HG03175 (cell line): ENCODE results near the gene ZBTB8B.
"Not testable (repeated sequence)": the region's sequence is repeated elsewhere in the genome, so short reads cannot be mapped to it uniquely, and the experiment has no call there.

Source experiments
- ATAC-seq: cut with Tn5 transposase; IDR thresholded peaks from one replicate; pipeline ENCODE4 v1.9.1; 2021; ENCODE audit warnings: mild to moderate bottlenecking, moderate library complexity; ENCODE audit not compliant: unreplicated experiment

Gene ZBTB8B

GRCh38 chr1:32468791-32469190 is 3.9 kb downstream of the ZBTB8B start:
- no peak for ATAC-seq

- no peak for ATAC-seq
Measured at GRCh38 chr1:32470431-32470830, 5.6 kb downstream of the ZBTB8B start.

DNA sequence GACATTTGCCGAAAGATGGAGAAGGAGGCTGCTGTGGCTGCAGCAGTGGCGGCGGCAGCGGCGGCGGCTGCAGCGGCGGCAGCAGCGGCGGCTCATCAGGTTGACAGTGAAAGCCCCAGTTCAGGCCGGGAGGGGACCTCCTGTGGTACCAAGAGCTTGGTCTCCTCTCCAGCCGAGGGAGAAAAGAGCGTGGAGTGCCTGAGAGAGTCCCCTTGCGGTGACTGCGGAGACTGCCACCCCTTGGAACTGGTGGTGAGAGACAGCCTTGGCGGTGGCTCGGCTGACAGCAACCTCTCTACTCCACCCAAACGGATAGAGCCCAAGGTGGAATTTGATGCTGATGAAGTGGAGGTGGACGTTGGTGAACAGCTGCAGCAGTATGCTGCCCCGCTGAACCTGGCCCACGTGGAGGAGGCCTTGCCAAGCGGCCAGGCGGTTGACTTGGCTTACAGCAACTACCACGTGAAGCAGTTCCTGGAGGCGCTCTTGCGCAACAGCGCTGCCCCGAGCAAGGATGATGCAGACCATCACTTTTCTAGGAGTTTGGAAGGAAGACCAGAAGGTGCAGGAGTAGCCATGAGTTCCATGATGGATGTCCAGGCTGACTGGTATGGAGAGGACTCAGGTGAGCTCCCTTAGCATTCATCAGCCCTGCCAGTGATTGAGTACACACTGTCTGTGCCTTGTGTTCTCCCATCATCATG is 6.3 kb downstream of the ZBTB8B start:
- ATAC-seq, result no peak

GRCh38 chr1:32471695-32472362 is 7.0 kb downstream of the ZBTB8B start:
- no peak for ATAC-seq

DNA sequence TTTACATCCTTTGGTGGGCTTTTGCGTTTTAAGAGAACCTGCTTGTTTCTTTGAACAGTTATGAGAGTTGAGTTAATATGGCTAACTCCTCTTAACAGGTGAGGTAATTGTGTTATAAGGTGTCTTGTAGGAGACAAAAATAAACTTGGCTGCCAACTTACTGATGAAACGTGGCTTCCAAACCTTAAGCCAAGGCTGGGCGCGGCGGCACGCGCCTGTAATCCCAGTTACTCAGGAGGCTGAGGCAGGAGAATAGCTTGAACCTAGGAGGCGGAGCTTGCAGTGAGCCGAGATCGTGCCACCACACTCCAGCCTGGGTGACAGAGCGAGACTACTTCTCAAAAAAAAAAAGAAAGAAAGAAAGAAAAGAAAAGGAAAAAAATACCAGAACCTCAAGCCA is 8.1 kb downstream of the ZBTB8B start:
- ATAC-seq, result not testable (repeated sequence)

DNA sequence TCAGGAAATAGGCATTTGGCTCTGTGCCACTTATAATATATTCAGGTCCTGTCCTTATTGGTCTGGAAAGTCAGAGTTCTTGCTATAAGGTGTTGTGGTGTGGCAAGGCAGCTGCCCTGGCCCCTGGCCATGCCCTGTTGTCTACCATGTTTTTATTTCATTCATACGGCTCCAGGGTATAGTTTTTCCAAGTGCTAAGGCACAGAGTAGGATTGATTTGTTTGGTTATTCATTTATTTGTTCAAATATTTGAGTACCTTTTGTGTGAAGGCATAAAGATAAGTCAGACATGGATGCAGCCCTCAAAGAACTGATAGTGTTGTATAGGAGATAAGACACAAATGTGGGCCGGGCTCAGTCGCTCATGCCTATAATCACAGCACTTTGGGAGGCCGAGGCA is 10.1 kb downstream of the ZBTB8B start:
- no peak for ATAC-seq

- ATAC-seq, result no peak
Measured at GRCh38 chr1:32480003-32480402, 15.1 kb downstream of the ZBTB8B start.

DNA sequence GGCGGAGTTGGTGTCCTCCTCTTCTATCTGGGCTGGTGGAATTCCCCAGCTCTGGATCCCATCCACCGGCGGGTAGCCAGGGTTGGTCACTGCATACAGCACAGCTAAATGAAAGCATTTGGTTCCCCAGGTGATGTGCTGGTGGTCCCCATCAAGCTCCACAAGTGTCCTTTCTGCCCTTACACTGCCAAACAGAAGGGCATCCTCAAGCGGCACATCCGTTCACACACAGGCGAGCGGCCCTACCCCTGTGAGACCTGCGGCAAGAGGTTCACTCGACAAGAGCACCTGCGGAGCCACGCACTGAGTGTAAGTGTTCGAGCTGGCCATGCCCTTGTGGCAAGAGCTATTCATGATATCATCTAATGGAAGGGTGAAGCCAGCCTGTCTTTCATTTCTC is 15.9 kb downstream of the ZBTB8B start:
- ATAC-seq, result no peak

DNA sequence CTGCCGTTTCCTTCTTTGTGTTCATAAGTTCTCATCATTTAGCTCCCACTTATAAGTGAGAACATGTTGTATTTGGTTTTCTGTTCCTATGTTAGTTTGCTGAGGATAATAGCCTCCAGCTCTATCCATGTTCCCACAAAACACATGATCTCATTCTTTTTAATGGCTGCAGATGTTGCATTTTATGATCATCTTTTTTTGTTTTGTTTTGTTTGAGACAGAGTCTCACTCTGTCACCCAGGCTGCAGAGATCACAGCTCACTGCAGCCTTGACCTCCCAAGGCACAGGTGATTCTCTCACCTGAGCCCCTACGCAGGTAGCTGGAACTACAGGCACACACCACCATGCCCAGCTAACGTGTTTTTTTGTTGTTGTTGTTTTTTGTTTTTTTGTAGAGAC is 16.9 kb downstream of the ZBTB8B start:
- ATAC-seq, result not testable (repeated sequence)

- ATAC-seq, result no peak
Measured at GRCh38 chr1:32485554-32486255, 20.8 kb downstream of the ZBTB8B start.

DNA sequence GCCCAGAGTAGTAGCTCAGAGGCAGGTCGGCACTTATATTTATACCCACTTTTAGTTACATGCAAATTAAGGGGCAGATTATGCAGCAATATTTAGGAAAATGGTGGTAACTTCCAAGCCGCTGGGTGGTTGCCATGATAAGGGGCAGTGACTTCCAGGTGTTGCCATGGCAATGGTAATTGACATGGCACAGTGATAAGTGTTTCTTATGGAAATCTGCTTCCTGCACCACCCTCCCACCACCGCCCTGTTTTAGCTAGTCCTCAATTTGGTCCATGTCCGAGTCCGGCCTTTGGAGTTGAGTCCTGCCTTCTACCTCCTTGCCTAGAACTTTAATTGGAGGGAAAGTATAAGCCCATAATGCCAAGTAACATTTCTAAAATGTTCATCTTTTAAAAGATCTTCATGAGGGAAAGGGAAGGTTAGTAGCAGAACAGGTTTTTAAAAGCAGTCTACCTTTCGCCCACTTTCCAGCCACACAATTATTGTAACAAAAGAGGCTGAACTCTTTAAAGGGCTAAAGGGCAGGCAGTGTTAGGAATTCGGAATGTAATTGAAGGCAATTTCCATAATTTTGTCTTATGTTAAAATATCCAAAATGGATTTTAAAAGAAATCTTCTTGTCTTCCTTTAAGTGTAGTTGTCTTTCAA is 21.7 kb downstream of the ZBTB8B start:
- no peak for ATAC-seq

DNA sequence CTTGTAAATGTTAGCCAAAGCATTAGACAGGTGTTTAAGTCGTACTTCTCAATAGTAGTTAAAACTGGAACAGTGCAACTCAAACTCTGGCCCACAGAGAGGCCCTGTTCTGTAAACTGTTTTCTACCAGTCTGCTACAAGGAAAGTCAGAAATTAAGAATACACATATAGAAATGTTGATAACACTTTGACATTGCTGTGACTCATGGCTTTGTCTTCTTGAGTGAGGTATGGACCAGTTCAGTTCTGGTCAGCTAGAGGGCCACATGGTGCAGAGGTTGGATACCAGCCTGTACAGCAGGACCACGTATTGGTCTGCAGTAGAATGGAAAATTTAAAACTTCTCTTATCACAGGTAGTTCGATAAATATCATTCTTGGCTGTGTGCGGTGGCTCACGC is 22.3 kb downstream of the ZBTB8B start:
- ATAC-seq, result no peak

- no peak for ATAC-seq
Measured at GRCh38 chr1:32489774-32490454, 25.0 kb downstream of the ZBTB8B start.

GRCh38 chr1:32491386-32491785 is 26.5 kb downstream of the ZBTB8B start:
- ATAC-seq, result no peak

GRCh38 chr1:32494196-32494595 is 29.3 kb downstream of the ZBTB8B start:
- ATAC-seq, result no peak

DNA sequence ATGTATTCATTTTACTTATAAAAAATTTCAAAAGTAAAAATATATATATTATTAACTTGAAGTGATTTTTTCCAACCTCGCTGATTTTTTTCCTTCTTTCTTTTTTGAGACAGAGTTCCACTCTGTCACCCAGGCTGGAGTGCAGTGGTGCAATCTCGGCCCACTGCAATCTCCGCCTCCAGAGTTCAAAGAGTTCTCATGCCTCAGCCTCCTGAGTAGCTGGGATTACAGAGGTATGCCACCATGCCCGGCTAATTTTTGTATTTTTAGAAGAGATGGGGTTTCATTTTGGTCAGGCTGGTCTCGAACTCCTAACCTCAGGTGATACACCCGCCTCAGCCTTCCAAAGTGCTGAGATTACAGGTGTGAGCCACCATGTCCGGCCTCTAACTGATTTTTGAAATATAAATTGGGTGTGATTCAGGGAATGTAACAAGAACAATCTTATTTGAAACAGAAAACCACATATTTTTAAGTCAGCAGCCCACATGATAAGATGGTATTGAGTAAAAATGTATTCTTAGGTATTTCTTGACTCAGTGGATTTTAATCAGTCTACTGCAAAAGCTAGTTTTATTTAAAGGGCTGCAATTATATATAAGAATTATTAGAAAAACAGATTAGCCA is 30.0 kb downstream of the ZBTB8B start:
- ATAC-seq, result no peak

DNA sequence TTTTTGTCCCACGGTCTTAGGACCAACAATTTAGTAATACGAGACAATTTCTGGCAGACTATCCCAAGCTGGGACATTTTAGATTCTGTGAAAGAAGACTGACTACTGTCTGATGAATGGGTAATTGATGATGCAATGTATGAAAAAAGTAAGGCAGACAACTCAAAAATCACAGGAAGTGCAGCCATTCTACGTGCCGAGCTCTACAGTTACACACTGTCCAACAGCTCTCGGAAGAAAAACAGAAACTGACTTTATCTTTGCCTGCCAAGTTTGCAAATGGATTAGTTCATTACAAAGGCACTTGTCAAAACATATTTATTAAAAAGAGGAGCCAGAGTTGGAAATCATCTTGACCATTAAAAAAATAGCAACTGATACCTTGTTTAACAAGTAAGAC is 31.3 kb downstream of the ZBTB8B start:
- ATAC-seq, result no peak

DNA sequence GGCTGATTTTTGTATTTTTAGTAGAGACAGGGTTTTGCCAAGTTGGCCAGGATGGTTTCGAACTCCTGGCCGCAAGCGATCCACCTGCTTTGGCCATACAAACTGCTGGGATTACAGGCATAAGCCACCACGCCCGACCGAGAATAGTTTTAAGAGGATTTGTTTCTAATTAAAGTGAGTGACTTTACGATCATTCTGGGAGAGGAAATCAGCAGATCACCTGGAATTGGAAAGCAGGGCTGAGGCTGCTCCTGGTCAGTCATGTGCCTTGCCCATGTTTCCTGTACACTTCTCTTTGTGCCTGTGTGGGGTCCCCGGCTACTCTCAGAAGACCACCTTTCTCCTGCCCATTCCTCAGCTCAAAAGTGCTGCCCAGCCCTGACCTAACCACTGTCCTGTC is 33.9 kb downstream of the ZBTB8B start:
- ATAC-seq, result no peak

DNA sequence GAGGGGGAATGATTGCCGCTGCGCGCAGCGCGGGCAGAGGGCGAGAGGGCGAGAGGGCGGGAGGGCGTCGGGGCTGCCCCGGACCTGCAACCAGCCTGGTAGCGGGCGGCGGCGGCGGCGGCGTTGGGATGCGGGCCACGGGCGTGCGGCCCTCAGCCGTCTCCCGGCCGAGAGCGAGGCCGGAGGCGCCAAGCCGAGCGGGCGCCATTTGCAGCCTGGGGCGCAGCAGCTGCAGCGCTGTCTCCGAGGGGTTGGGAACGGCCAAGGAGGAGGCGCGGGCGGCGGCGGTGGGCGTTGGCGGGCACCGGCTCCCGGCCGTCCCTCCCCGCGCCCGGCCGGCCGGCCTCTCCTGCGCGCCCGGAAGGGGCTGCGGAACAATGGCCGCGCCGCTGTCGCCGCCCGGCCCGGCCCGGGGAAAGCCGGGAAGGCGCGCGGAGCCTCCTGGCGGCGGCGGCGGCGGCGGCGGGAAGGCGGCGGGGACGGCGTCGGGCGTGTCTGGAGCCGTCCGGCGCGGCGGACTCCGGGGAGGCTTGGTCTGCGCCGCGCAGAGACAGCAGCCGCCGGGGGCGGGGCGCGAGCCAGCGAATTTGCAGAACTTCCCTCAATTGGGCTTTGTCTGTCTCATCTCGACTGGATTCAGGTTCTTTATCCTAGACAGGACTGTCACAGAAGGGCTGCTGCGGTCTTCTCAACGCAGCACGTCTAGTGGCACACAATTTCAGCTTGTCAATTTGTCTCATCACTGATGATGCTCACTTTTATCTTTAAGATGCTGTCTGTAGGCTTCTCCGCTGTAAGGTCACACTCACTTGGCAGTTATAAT is 35.7 kb downstream of the ZBTB8B start:
- no peak for ATAC-seq

- no peak for ATAC-seq
Measured at GRCh38 chr1:32501865-32502264, 37.0 kb downstream of the ZBTB8B start.
